Astrocyte (in vitro differentiated cells and primary cell): ENCODE results near the gene ITCH. TPM values are rescaled to one million over a fixed set of nuclear protein-coding genes. Genes with fewer than 3 reads are reported as not detected.

Experiments used
- DNase-seq: peaks from one replicate; pipeline ENCODE4 v3.0.0-alpha.2; 2010; ENCODE audit warnings: low read depth
- FAIRE-seq: peaks from 2 replicates; lab custom pipeline; 2011; peaks lifted over from hg19 to GRCh38; lab: Jason Lieb, UNC
- H2AFZ ChIP-seq: 2 replicates; pipeline ENCODE4 v1.6.0; 2012; ENCODE audit warnings: low read depth, low read length, inconsistent platforms
- H3K27ac ChIP-seq: 2 replicates; pipeline ENCODE4 v1.5.1; 2011; ENCODE audit warnings: low read depth, low read length, inconsistent platforms
- H3K27me3 ChIP-seq: 2 replicates; pipeline ENCODE4 v1.6.0; 2011; ENCODE audit warnings: low read length, inconsistent platforms; ENCODE audit not compliant: insufficient read depth
- H3K36me3 ChIP-seq: 2 replicates; pipeline ENCODE4 v1.5.1; 2011; ENCODE audit warnings: low read length, inconsistent platforms; ENCODE audit not compliant: insufficient read depth
- H3K4me1 ChIP-seq: 2 replicates; pipeline ENCODE4 v1.5.1; 2011; ENCODE audit warnings: low read length, inconsistent platforms; ENCODE audit not compliant: insufficient read depth
- H3K4me2 ChIP-seq: 2 replicates; pipeline ENCODE4 v1.6.0; 2012; ENCODE audit warnings: low read length, inconsistent platforms
- H3K4me3 ChIP-seq: 2 replicates; pipeline ENCODE4 v1.5.1; 2011; ENCODE audit warnings: low read depth, mild to moderate bottlenecking, low read length, inconsistent platforms; ENCODE audit not compliant: insufficient read depth
- H3K79me2 ChIP-seq: 2 replicates; pipeline ENCODE4 v1.6.0; 2012; ENCODE audit warnings: mild to moderate bottlenecking, low read length, inconsistent platforms; ENCODE audit not compliant: insufficient read depth
- H3K9ac ChIP-seq: 2 replicates; pipeline ENCODE4 v1.6.0; 2012; ENCODE audit warnings: mild to moderate bottlenecking, low read length, inconsistent platforms
- H3K9me3 ChIP-seq: 2 replicates; pipeline ENCODE4 v1.5.1; 2012; ENCODE audit warnings: low read depth, mild to moderate bottlenecking, low read length, inconsistent platforms; ENCODE audit not compliant: insufficient read depth
- H4K20me1 ChIP-seq: 2 replicates; pipeline ENCODE4 v1.6.0; 2012; ENCODE audit warnings: low read length, inconsistent platforms; ENCODE audit not compliant: insufficient read depth
- H3K27ac Mint-ChIP-seq: one replicate; pipeline ENCODE4 v1.8.0; 2021; ENCODE audit warnings: mild to moderate bottlenecking, mixed read lengths; ENCODE audit not compliant: unreplicated experiment
- H3K27me3 Mint-ChIP-seq: one replicate; pipeline ENCODE4 v1.8.0; 2021; ENCODE audit warnings: low read depth, mixed read lengths; ENCODE audit not compliant: unreplicated experiment
- H3K36me3 Mint-ChIP-seq: one replicate; pipeline ENCODE4 v1.8.0; 2021; ENCODE audit warnings: low read depth, mixed read lengths; ENCODE audit not compliant: unreplicated experiment
- H3K4me1 Mint-ChIP-seq: one replicate; pipeline ENCODE4 v1.8.0; 2021; ENCODE audit warnings: low read depth, mixed read lengths; ENCODE audit not compliant: unreplicated experiment
- H3K4me3 Mint-ChIP-seq: one replicate; pipeline ENCODE4 v1.8.0; 2021; ENCODE audit warnings: mild to moderate bottlenecking, moderate library complexity, mixed read lengths; ENCODE audit not compliant: unreplicated experiment
- H3K9me3 Mint-ChIP-seq: one replicate; pipeline ENCODE4 v1.8.0; 2021; ENCODE audit warnings: mild to moderate bottlenecking, mixed read lengths; ENCODE audit not compliant: unreplicated experiment
- EZH2 ChIP-seq: IDR thresholded peaks from 2 replicates; pipeline ENCODE4 v1.6.1; 2012; ENCODE audit warnings: mild to moderate bottlenecking, low read length, inconsistent platforms; ENCODE audit not compliant: insufficient read depth
- total RNA-seq: library from RNA; stranded (reverse); gene quantifications from 2 replicates; pipeline ENCODE4 v1.2.1, GENCODE V29; 2021
- TF ChIP-seq, protein P1 (sequence below): IDR thresholded peaks from 2 replicates; pipeline ENCODE4 v1.5.1; 2011; ENCODE audit warnings: low read depth, mild to moderate bottlenecking, inconsistent platforms, low read length, moderate library complexity; ENCODE audit not compliant: insufficient read depth

ITCH gene
- total RNA-seq, 1 donor from 2014 or later, result 79.0 TPM

DNA sequence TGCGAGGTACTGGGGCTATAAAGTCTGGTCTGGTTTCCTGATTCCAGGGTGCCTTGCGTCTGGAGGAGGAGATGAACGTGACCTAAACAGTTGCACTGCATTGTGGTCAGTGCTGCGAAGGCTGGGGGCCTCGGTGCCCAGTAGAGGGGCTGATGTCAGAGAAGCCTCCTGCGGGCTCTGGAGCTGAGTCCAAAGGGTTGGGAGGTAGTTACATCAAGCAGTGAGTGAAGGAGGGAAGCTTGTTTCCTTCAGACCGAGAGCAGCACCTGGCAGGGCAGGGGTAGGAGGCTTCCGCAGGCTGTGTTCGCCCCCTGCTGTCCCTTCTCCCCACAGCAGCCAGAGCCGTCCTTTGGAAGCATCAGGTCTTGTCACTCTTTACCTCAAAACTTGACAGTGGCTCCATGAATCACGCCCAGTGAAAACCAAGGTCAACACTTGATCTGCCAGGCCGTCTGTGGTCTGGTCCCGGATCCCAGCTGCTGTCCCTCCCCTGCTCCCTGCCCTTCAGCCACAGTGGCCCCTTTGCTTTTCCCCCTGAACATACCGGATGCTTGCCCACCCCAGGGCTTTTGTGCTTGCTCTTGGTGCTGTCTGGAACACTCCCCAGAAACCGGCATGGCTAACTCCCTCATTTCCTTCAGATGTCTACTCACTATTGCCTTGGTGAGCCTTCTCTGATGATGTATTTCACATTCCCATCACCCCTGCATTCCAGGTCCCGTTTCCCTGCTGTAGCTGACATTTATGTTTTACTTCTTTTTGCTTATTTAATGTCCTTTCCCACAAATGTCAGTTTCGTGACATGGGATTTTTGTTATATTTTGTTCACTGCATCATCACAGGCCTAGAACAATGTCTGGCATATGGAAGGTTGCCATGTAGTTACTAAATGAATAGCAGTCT is 160.1 kb downstream of the ITCH start:
- Histone ChIP-seq H4K20me1 (peaks cover 88% of the 10 kb centered on the region), H3K9me3 (no peaks in the 10 kb centered on the region), H3K4me3 (no peak overlapping the region), H3K9ac (peak overlapping the region; percentile 39), H3K36me3 (peaks cover 22% of the 10 kb centered on the region), H3K27me3 (no peaks in the 10 kb centered on the region), H3K27ac (peak overlapping the region; percentile 35), H3K4me2 (peak overlapping the region; percentile 53), H2AFZ (no peak overlapping the region), H3K79me2 (peaks cover 75% of the 10 kb centered on the region), H3K4me1 (peaks cover 38% of the 10 kb centered on the region)
- Mint-ChIP-seq H3K4me3 (peak overlapping the region; percentile 62), H3K9me3 (no peaks in the 10 kb centered on the region), H3K27ac (peak overlapping the region; percentile 85), H3K36me3 (peaks cover 5% of the 10 kb centered on the region), H3K27me3 (no peaks in the 10 kb centered on the region), H3K4me1 (peaks cover 39% of the 10 kb centered on the region)
- FAIRE-seq, result no peak
- TF ChIP-seq, protein P1, sequence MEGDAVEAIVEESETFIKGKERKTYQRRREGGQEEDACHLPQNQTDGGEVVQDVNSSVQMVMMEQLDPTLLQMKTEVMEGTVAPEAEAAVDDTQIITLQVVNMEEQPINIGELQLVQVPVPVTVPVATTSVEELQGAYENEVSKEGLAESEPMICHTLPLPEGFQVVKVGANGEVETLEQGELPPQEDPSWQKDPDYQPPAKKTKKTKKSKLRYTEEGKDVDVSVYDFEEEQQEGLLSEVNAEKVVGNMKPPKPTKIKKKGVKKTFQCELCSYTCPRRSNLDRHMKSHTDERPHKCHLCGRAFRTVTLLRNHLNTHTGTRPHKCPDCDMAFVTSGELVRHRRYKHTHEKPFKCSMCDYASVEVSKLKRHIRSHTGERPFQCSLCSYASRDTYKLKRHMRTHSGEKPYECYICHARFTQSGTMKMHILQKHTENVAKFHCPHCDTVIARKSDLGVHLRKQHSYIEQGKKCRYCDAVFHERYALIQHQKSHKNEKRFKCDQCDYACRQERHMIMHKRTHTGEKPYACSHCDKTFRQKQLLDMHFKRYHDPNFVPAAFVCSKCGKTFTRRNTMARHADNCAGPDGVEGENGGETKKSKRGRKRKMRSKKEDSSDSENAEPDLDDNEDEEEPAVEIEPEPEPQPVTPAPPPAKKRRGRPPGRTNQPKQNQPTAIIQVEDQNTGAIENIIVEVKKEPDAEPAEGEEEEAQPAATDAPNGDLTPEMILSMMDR, result peak; percentile 67
- no peak for TF ChIP-seq EZH2
- peak; percentile 46 for DNase-seq

DNA sequence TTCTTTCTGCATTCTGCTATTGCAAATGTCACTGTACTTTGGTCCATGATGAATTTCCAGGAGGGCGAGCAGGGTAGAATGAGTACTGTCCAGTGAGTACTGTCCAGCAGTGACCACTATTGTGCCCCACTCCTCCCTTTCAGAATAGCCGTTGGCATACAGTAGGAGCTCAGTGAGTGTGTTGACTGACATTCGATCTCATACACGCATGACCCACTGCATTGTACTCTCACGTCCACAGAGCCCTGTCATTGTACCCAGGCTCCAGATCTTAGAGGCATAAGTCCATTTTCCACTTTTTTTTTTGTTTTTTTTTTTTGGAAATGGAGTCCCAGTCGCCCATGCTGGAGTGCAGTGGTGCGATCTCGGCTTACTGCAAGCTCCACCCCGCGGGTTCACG is 161.4 kb downstream of the ITCH start:
- Histone ChIP-seq H3K9ac (no peak overlapping the region), H3K9me3 (no peaks in the 10 kb centered on the region), H3K36me3 (peaks cover 29% of the 10 kb centered on the region), H2AFZ (no peak overlapping the region), H3K4me3 (no peak overlapping the region), H4K20me1 (peaks cover 89% of the 10 kb centered on the region), H3K4me1 (peaks cover 38% of the 10 kb centered on the region), H3K79me2 (peaks cover 63% of the 10 kb centered on the region), H3K27ac (no peak overlapping the region), H3K4me2 (no peak overlapping the region), H3K27me3 (no peaks in the 10 kb centered on the region)
- Mint-ChIP-seq H3K4me3 (no peak overlapping the region), H3K27ac (no peak overlapping the region), H3K9me3 (no peaks in the 10 kb centered on the region), H3K36me3 (peaks cover 13% of the 10 kb centered on the region), H3K4me1 (peaks cover 39% of the 10 kb centered on the region), H3K27me3 (no peaks in the 10 kb centered on the region)
- FAIRE-seq (no peak), DNase-seq (no peak)
- TF ChIP-seq EZH2, result no peak
- TF ChIP-seq, protein P1, result no peak

DNA sequence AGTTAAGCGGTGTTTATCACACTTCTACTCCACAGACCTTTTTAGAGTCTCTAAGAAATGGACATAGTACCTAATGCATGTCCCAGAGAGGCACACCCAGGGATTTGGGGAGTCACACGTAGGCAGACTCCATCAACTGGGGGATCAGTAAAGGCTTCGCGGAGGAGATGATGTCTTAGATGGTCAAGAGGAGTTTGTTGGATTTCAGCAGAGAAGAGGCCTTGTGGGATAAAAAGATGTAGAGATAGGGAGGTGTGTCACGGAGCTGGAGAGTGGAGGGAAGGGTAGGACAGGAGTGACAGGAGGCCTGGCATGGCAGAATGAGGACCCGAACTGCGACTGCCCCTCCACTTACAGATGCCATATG is 162.3 kb downstream of the ITCH start:
- Histone ChIP-seq H3K4me1 (peaks cover 38% of the 10 kb centered on the region), H3K36me3 (peaks cover 35% of the 10 kb centered on the region), H3K4me2 (peak overlapping the region; percentile 69), H4K20me1 (peaks cover 91% of the 10 kb centered on the region), H3K27ac (peak overlapping the region; percentile 64), H3K79me2 (peaks cover 58% of the 10 kb centered on the region), H2AFZ (no peak overlapping the region), H3K27me3 (no peaks in the 10 kb centered on the region), H3K4me3 (no peak overlapping the region), H3K9ac (peak overlapping the region; percentile 26), H3K9me3 (no peaks in the 10 kb centered on the region)
- H3K27me3 Mint-ChIP-seq, result no peaks in the 10 kb centered on the region
- peaks cover 13% of the 10 kb centered on the region for H3K36me3 Mint-ChIP-seq
- peak overlapping the region; percentile 94 for H3K27ac Mint-ChIP-seq
- peak overlapping the region; percentile 25 for H3K4me3 Mint-ChIP-seq
- no peaks in the 10 kb centered on the region for H3K9me3 Mint-ChIP-seq
- FAIRE-seq (no peak), DNase-seq (no peak)
- TF ChIP-seq, protein P1, result no peak
- no peak for TF ChIP-seq EZH2
- H3K4me1 Mint-ChIP-seq, result peaks cover 39% of the 10 kb centered on the region
